Sigmoid colon (tissue), 7 donors: ENCODE results near the gene COL4A5. TPM values are rescaled to one million over a fixed set of nuclear protein-coding genes. Genes with fewer than 3 reads are reported as not detected.

Source experiments
- DNase-seq: peaks from one replicate; pipeline ENCODE4 v3.0.0-alpha.2; 2019
- H3K27ac ChIP-seq, 4 donors: fragments of 200-600 bp; sonication (generic); one replicate each; pipeline ENCODE4 v1.5.1; 2016 to 2019; ENCODE audit warnings: mild to moderate bottlenecking in 1 of 4
- H3K27me3 ChIP-seq, 3 donors: fragments of 200-600 bp; sonication (generic); one replicate each; pipeline ENCODE4 v1.5.1; 2019; ENCODE audit warnings: mild to moderate bottlenecking in 1 of 3
- H3K36me3 ChIP-seq, 4 donors: fragments of 200-600 bp; sonication (generic); one replicate each; pipeline ENCODE4 v1.5.1; 2016 to 2019
- H3K4me1 ChIP-seq, 4 donors: fragments of 200-600 bp; sonication (generic); one replicate each; pipeline ENCODE4 v1.5.1; 2017 to 2019
- H3K4me3 ChIP-seq, 4 donors: fragments of 200-600 bp; sonication (generic); one replicate each; pipeline ENCODE4 v1.5.1; 2017 to 2019; ENCODE audit warnings: mild to moderate bottlenecking in 2 of 4, moderate library complexity in 1 of 4
- H3K9me3 ChIP-seq, 4 donors: fragments of 200-600 bp in 3 of 4; sonication (generic) in 3 of 4; one replicate each; pipeline versions ENCODE4 v1.5.1 to v1.6.1; 2013 to 2019
- EP300 ChIP-seq, 4 donors: sonication (generic); formaldehyde crosslinking; IDR thresholded peaks; one replicate each; pipeline ENCODE4 v1.6.1; 2017; ENCODE audit warnings: antibody characterized with exemption in 4 of 4
- POLR2A ChIP-seq, 2 donors: fragments of 450-650 bp; IDR thresholded peaks; one replicate each; pipeline ENCODE4 v1.6.1; 2016; ENCODE audit warnings: antibody characterized with exemption in 2 of 2, mild to moderate bottlenecking in 2 of 2, moderate library complexity in 2 of 2
- POLR2AphosphoS5 ChIP-seq, 4 donors: sonication (generic); formaldehyde crosslinking; IDR thresholded peaks; one replicate each; pipeline ENCODE4 v1.6.1; 2017; ENCODE audit warnings: antibody characterized with exemption in 4 of 4
- WGBS, 2 donors: extraction: QIAGEN DNeasy Blood & Tissue Kit; methylation state at CpG; one replicate each; pipeline ENCODE4 v1.1.7; 2013; 5-methylcytosine and 5-hydroxymethylcytosine counted together
- intact Hi-C: fragments of 100-400 bp; cut with DNase I; formaldehyde crosslinking; loops from one replicate; pipeline ENCODE4 v1.15.1; 2023
- polyA plus RNA-seq, 3 donors: library from polyadenylated mRNA; stranded (reverse); fragments of 200-250 nt; gene quantifications; one replicate each; pipeline ENCODE4 v1.2.3, GENCODE V29; 2013
- total RNA-seq, 4 donors: library from RNA; depleted of rRNA; stranded (reverse); fragments of >200 nt; gene quantifications; one replicate each; pipeline ENCODE4 v1.1.0, GENCODE V29; 2016
- TF ChIP-seq, protein P1 (sequence below), 4 experiments: fragments of 450-650 bp in 3 of 4; fragments of 200-600 bp in 1 of 4; IDR thresholded peaks; one replicate each; pipeline ENCODE4 v1.5.1; 2016 to 2019; ENCODE audit warnings: antibody characterized with exemption in 4 of 4, mild to moderate bottlenecking in 3 of 4, moderate library complexity in 2 of 4
- donor health status: healthy with polysubstance abuse.
- donor health status: Bipolar disorder and iron deficiency.
- donor health status: healthy.

Gene COL4A5
- total and polyA plus RNA-seq, 7 donors = 0.23 to 19.4 (median 4.6) TPM

DNA sequence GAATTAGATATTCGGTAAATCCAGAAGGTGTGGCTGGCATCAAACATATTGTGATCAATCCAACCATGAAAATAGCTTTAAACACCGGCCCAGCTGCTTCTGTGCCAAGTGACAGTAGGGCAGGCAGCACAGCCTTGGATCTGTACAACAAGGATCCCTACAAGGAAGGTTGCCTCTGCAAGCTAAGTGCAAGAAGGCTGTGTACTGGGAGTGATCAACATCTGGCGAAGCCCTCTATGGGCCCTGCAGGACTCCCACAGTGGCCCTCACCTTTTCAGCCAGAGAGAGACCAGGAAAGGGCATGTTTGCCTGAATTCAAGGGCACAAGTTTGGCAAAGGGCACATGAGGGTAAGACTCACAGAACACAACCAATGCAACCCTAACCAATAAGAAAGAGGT is 287.1 kb downstream of the COL4A5 start:
- intact Hi-C loops = no loop called here
- no peaks in the 10 kb centered on the region for H3K36me3 ChIP-seq
- H3K9me3 ChIP-seq = no peaks in the 10 kb centered on the region
- 88% methylated on average over 3 of the region's 3 CpGs for WGBS, 2 donors
- TF ChIP-seq EP300 (IDR thresholded peaks at IDR 0.05) = no peak
- TF ChIP-seq POLR2AphosphoS5 (IDR thresholded peaks at IDR 0.05) = no peak
- TF ChIP-seq, protein P1, sequence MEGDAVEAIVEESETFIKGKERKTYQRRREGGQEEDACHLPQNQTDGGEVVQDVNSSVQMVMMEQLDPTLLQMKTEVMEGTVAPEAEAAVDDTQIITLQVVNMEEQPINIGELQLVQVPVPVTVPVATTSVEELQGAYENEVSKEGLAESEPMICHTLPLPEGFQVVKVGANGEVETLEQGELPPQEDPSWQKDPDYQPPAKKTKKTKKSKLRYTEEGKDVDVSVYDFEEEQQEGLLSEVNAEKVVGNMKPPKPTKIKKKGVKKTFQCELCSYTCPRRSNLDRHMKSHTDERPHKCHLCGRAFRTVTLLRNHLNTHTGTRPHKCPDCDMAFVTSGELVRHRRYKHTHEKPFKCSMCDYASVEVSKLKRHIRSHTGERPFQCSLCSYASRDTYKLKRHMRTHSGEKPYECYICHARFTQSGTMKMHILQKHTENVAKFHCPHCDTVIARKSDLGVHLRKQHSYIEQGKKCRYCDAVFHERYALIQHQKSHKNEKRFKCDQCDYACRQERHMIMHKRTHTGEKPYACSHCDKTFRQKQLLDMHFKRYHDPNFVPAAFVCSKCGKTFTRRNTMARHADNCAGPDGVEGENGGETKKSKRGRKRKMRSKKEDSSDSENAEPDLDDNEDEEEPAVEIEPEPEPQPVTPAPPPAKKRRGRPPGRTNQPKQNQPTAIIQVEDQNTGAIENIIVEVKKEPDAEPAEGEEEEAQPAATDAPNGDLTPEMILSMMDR (IDR thresholded peaks at IDR 0.05) = no peak
- TF ChIP-seq POLR2A (IDR thresholded peaks at IDR 0.05) = no peak
- H3K27ac ChIP-seq = no peak overlapping the region
- DNase-seq = no peak
- no peaks in the 10 kb centered on the region for H3K4me1 ChIP-seq
- H3K27me3 ChIP-seq = peaks cover 0 to 4% (median 0%) of the 10 kb centered on the region in 3 donors
- H3K4me3 ChIP-seq = no peak overlapping the region

DNA sequence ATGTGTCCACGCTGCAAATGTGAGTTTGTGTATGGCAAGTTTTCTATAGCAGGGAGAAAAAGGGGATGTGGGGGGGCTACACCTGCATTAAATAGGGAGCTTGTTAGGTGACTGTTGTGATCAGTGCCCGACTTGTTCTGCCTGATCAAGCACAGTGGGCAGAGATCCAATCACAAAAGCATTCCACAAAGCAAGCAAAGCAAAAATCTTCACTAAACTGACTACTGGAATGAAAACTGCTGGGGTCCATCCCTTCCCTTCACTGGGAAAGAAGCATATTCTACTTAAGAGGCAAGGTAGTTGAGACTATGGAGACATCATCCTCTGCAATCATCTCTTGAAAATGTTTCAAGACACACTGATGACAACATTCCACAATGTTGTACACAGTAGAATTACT is 291.5 kb downstream of the COL4A5 start:
- TF ChIP-seq, protein P1 (IDR thresholded peaks at IDR 0.05) = no peak
- TF ChIP-seq POLR2AphosphoS5 (IDR thresholded peaks at IDR 0.05) (no peak), EP300 (IDR thresholded peaks at IDR 0.05) (no peak), POLR2A (IDR thresholded peaks at IDR 0.05) (no peak)
- 8 to 10% methylated on average over 2 of the region's 2 CpGs for WGBS, 2 donors
- no peak overlapping the region for H3K27ac ChIP-seq

DNA sequence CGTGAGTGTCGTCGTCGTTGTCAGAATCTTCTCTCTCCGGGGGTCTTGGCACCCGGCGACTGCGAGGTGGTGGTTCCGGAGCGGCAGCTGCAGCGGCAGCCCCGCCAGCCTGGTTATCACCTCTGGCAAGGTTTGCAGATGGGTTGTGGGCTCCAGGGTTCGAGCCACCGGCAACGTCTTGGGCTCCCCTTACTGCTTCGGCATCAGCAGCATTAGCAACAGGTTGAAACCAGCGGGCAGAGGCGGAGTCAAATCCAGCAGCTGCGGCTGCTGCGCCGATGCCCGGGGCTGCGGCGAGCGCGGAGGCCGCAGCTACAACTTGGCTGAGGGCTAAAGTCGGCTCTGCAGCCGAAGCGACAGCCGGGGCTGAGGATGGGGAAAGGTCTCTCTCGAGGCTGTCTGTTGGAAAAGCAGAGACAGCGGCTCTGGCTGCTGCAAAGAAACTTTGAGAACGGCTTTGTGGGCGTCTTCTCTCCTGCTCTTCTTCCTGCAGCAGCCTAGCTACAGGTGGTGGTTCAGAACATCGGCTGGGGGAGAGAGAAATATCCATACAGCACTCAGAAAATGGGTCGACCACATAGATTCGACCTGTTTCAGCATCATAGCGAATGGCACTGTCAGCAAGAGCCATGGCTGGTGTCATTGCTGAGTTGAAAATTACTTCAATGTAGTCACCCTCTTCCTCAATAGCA is 293.1 kb downstream of the COL4A5 start:
- H3K36me3 ChIP-seq = no peaks in the 10 kb centered on the region
- WGBS, 2 donors = 6 to 8% methylated on average over 39 of the region's 39 CpGs
- TF ChIP-seq EP300 (IDR thresholded peaks at IDR 0.05) (no peak), POLR2AphosphoS5 (IDR thresholded peaks at IDR 0.05) (no peak), POLR2A (IDR thresholded peaks at IDR 0.05) (no peak)
- TF ChIP-seq, protein P1 (IDR thresholded peaks at IDR 0.05) = no peak
- no peak overlapping the region for H3K27ac ChIP-seq
- H3K27me3 ChIP-seq = peaks cover 13 to 57% (median 18%) of the 10 kb centered on the region in 3 donors
- peaks cover 0 to 15% (median 5%) of the 10 kb centered on the region in 4 donors for H3K4me1 ChIP-seq
- intact Hi-C loops = no loop called here
- DNase-seq = no peak
- no peak overlapping the region for H3K4me3 ChIP-seq
- H3K9me3 ChIP-seq = no peaks in the 10 kb centered on the region

More for the DNA sequence above, 291.5 kb downstream of the COL4A5 start:
- DNase-seq = no peak
- intact Hi-C loops = no loop called here
- no peaks in the 10 kb centered on the region for H3K9me3 ChIP-seq
- H3K36me3 ChIP-seq = no peaks in the 10 kb centered on the region
- peaks cover 0 to 3% (median 1%) of the 10 kb centered on the region in 4 donors for H3K4me1 ChIP-seq
- H3K4me3 ChIP-seq = no peak overlapping the region
- peaks cover 6 to 41% (median 7%) of the 10 kb centered on the region in 3 donors for H3K27me3 ChIP-seq

DNA sequence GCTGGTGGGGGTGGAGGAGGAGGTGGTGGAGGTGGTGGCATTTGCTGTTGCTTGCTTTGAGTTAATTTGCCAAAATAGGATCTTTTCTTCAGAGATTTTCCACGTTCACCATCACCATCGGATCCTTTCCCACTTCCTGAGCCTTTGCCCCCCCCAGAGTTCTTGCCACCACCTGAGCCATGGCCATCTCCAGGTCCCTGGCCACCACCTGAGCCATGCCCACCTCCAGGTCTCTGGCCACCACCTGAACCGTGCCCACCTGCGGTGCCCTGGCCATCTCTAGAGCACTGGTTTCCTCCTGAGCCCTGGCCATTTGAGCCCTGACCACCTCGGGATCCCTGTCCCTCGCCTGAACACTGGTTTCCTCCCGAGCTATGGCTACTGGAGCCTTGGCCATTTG is 294.8 kb downstream of the COL4A5 start:
- H3K27me3 ChIP-seq = peaks cover 18 to 66% (median 21%) of the 10 kb centered on the region in 3 donors
- DNase-seq = no peak
- WGBS, 2 donors = 63% methylated on average over 7 of the region's 7 CpGs
- TF ChIP-seq EP300 (IDR thresholded peaks at IDR 0.05) = no peak
- TF ChIP-seq, protein P1 (IDR thresholded peaks at IDR 0.05) = no peak
- no peak for TF ChIP-seq POLR2A (IDR thresholded peaks at IDR 0.05)
- TF ChIP-seq POLR2AphosphoS5 (IDR thresholded peaks at IDR 0.05) = no peak
- intact Hi-C loops = no loop called here
- no peak overlapping the region for H3K4me3 ChIP-seq
- H3K27ac ChIP-seq = no peak overlapping the region
- peaks cover 0 to 15% (median 5%) of the 10 kb centered on the region in 4 donors for H3K4me1 ChIP-seq
- no peaks in the 10 kb centered on the region for H3K9me3 ChIP-seq
- no peaks in the 10 kb centered on the region for H3K36me3 ChIP-seq
